Fibroblast of gingiva (primary cell): ENCODE data around the gene EPHA1.

Experiments used
- DNase-seq: peaks from one replicate; pipeline ENCODE4 v3.0.0-alpha.2; 2011; ENCODE audit warnings: low read depth

EPHA1 gene

GRCh38 chr7:143388491-143389101 lies 20.1 kb downstream of the EPHA1 start:
- DNase-seq: no peak

GRCh38 chr7:143388051-143388450 lies 20.6 kb downstream of the EPHA1 start:
- no peak for DNase-seq

DNA sequence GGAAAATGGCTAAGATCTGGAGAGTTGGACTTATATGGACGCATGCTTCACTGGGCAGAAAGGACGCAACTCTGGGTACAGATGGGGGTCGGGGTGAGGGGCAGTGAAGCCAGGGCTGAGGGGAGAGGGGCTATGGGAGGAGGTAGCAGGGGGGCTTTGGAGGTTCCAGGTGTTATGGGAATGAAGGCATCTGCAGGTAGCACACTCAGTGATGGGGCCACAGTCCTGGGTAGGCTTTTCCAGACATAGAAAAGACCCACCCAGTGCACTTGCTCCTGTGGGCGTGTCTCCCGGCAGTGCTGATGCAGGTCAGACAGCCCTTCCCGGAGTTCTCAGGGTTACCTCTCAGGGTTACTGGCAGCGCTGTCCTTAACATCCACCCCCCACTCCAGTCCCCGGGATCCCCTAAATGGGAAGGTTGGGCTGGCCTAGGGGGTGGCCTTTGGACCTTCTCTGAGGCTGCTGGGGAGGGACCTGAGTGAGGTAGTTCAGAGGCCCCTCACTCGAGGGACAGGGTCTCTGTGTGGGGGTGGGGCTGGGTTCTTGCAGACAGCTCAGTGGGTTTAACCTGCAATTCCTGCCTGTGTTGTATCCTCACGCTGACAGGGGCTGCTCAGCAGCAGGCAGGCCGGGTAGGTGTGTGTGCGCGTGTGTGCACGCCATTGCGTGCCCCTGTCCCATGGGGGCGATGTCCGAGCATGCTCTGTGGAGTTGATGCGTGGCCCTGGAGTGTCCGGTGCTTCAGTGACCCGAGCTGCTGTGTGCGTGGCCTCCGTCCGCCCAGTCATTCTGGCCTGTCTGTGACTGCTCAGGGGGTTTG lies 21.3 kb downstream of the EPHA1 start:
- no peak for DNase-seq

DNA sequence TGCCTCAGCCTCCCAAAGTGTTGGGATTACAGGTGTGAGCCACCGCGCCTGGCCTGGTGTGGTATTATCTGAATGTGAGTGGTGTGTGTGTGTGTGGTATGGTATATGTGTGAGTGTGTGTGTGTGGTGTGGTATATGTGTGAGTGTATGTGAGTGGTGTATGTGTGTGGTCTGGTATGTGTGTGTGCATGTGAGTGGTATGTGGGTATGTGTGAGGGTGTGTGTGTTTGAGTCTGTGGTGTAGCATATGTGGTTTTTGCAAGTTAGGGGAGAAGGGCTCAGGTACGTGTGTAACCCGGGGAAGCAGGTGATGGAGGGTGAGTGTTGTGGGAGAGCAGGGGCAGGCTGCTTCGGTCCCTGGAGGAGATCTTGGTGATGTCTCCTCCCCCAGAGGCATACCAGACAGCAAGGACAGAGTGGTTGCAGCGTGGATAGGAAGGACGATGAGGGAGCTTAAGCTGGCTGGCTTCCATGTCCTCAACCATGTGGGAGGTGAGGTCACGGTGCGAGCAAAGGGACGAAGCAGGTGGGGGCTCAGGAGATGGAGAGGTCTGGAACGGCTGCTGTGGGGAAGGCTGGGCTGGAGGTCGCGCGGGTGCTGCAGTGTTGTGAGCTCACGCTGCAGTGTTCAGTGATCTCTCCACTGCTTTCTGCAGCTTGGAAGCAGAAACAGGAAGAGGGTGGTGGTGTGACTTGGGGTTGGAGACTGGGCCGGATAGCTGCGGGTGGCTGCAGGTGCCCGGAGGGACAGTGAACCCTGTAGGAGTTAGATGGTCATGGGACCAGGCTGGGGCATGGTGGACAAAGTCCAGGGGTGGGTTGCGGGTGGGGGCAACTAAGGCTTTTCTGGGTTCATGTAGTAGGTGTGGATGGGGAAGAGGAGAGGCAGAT lies 22.5 kb downstream of the EPHA1 start:
- DNase-seq: no peak

- no peak for DNase-seq
Measured at GRCh38 chr7:143384661-143385631, 23.7 kb downstream of the EPHA1 start.

DNA sequence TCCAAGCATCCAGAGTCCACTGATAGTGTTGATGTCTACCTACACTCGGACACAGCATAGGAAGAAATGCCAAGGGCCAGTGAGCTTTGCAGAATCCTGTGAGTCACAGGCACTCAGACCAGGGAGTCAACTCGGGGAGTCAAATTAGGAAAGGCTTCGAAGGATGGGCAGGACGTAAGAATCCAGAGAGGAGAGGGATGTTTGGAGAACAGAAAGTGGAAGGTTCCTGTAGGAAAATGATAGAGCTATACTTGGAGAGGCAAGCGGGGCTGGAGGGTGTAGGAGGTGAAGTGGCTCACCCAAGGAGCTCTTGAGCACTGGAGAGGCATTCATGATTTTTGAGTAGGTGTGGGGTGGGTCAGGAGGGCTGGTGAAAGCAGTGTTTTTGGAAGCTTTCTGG lies 24.5 kb downstream of the EPHA1 start:
- DNase-seq: no peak

DNA sequence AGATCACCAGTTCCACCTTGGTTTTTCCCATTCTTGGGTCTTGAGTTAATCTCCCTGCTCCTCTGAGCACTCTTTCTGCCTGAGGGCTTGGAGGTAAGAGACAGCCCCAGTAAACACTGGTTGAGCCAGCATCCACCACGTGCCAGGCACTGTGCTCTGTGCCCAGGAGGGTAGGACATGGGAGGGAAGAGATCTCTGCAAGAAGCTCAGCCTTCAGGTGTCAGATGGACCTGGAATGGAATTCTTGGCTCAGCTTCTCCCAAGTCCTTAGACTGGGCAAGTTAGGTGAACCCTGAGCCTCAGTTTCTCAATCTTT lies 25.1 kb downstream of the EPHA1 start:
- no peak for DNase-seq

GRCh38 chr7:143382791-143383641 lies 25.6 kb downstream of the EPHA1 start:
- DNase-seq: no peak

- DNase-seq: no peak
Measured at GRCh38 chr7:143382126-143382790, 26.4 kb downstream of the EPHA1 start.

- peak; percentile 78 for DNase-seq
Measured at GRCh38 chr7:143381427-143382125, 27.1 kb downstream of the EPHA1 start.

DNA sequence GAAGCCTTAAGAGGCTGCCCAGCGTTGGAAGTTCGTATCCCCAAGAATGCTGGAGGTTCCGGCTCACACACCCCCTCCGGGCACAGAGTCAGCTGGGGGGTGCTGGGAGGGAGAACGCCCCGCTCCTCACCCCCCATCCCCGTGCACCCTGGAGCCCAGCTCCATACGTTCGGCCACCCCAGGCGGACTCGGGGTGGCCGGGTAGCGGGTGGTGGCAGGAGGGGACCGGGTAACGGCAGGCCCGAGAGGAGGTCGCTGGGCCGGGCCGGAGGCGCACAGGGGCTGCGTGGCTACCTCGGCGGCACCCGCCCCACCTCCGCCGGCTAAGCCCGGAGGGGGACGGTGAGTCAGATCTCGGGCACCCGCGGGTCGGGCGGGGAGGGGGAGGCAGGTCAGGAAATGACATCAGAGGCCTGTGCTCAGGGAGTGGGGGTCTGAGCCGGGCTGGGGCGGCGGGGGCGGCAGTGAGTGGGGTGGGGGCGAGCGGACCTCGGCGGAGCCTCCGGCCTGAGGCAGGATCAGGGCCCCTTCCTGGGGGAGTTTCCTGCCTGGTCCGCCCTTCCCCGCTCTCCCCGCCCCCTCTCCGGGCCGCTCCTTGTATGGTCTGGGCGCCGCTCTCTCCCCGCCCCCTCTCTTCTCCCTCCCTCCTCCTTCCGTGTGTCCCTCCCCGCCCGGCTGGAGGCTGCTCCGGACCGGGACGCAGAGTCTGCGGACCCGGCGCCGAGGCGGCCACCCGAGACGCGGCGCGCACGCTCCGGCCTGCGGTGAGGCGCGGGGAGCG lies 27.8 kb downstream of the EPHA1 start, which contains the start of gene ZYX:
TSS of gene ZYX (plus strand) at position 700 of the 781 bp plus-strand sequence. CDS start 227 bp downstream, outside the sequence.
- peak; percentile 94 for DNase-seq

DNA sequence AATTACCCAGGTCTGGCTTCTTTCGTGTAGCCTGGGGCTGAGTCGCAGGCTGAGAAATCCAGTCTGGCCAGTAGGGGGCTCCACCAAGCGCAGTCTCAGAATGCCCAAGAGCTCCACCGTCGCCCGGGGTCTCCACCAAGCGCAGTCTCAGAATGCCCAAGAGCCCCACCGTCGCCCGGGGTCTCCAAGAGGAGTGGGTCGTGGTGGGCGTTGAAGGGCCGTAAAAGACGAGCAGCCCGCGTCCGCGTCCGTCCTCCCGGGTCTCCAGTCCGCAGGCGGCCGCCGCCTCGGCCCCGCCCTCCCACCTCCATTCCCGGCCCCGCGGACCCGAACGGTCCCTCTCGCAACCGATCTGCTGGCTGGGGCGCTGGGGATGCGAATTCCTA lies 28.4 kb downstream of the EPHA1 start:
- peak; percentile 80 for DNase-seq

DNA sequence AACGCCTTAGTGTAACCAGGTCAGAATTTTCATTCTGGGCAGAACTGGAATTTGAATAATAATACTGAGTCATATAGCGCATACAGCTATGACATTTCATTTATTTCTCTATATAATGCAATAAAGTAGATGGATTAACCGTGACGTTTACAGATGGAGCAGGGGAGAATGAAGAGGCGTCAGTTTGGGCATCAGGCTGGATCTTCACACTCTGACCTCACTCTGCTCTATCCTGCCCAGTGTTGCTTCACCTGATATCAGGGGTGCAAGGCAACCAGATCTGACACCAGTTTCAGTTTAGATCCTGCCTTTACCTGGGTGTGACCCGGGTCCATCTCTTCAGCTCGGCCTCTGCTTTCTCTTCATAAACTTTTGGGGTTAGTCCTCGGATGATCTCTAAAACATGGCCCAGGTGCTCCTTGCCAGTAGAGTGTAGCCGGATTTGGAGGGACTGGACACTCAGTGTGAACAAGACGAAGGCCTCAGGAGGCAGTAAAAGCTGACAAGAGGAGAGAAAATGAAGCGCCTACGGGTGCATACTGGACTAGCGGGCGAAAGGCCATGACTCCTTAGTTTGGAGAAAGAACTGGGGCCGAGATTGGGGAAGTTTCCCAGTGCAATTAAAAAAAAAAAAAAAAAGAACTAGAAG lies 28.9 kb downstream of the EPHA1 start:
- no peak for DNase-seq

DNA sequence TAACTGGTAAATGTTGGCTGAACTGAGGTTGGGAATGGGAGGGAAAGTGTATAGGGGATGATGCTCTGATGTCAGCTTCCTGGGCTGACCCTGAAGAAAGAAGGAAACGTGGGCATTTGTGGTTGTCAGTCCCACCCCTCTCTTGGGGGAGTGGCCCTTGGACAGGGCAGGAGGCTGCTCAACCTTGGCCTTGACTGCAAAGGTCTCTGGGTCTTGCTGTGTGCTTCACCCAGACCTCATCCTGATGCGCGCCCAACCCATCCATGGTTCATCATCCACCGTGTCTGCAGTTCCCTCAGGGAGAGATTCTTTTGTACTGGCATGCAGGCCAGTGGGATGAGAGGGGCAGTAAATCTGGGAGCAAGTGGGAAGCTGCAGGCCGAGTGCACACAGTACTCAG lies 32.3 kb downstream of the EPHA1 start:
- DNase-seq: no peak

DNA sequence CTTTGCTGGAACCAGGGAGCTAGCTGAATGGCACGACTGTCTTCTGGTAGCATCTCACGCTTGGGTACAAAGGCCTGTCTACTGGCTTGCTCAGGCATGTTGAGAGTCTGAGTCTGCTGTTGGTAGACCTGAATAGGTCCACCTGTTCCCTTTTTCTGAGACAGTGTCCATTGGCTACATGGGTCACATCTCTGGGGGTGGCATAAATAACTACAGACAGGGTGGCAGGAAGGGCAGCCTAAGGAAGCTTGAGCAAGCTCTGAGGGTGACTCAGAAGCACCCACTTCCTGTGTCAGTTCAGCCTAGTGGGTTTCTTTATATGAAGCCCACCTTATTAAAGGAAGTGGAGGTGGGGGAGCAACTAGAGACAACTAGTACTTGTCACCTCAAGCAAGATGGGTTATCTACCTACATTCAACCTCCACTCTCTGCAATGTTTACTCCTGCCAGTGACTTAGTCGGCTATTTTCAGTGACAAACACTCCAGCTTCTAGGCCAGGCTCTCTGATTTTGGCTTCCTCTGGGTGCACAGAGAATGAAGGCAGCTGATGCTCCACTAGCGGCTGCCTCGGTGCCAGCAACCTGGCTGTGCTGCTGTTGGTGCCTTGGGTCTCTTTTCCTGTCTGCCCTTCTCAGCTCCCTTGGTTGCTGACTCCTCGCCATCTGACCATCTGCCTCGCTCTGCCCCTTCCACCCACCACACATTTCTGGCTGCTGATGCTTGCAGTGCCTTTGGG lies 33.2 kb downstream of the EPHA1 start:
- no peak for DNase-seq

GRCh38 chr7:143374561-143374960 lies 34.1 kb downstream of the EPHA1 start:
- DNase-seq: no peak

GRCh38 chr7:143373255-143373794 lies 35.3 kb downstream of the EPHA1 start:
- no peak for DNase-seq
